Left ventricle myocardium inferior (tissue), 1 donor: ENCODE results near the gene NPW. TPM values are rescaled to one million over a fixed set of nuclear protein-coding genes. Genes with fewer than 3 reads are reported as not detected.

ENCODE experiments used
- DNase-seq: peaks from one replicate; pipeline ENCODE4 v3.0.0-alpha.2; 2020
- H3K27ac ChIP-seq: fragments of 200-600 bp; replicated peaks from 2 replicates; pipeline ENCODE4 v1.8.0; 2021
- H3K27me3 ChIP-seq: fragments of 200-600 bp; 2 replicates; pipeline ENCODE4 v1.8.0; 2021; ENCODE audit warnings: low read depth
- H3K36me3 ChIP-seq: fragments of 200-600 bp; 2 replicates; pipeline ENCODE4 v1.8.0; 2021
- H3K4me1 ChIP-seq: fragments of 200-600 bp; 2 replicates; pipeline ENCODE4 v1.8.0; 2021
- H3K4me3 ChIP-seq: fragments of 200-600 bp; 2 replicates; pipeline ENCODE4 v1.8.0; 2021; ENCODE audit warnings: mild to moderate bottlenecking, moderate library complexity
- H3K9me3 ChIP-seq: fragments of 200-600 bp; replicated peaks from 2 replicates; pipeline ENCODE4 v1.8.0; 2021
- CTCF ChIP-seq: fragments of 200-600 bp; IDR thresholded peaks from 2 replicates; pipeline ENCODE4 v1.8.0; 2021; ENCODE audit warnings: antibody characterized with exemption, mild to moderate bottlenecking, borderline replicate concordance
- intact Hi-C: fragments of 100-400 bp; cut with micrococcal nuclease; formaldehyde crosslinking; loops from one replicate; pipeline ENCODE4 v1.11.0; 2022
- total RNA-seq: library from RNA; stranded (reverse); fragmentation: NEBNext Ultra II Directional; extraction: Animal tissue kit (Norgen Biotek cat#: 25700); gene quantifications from one replicate; pipeline ENCODE4 v1.2.1, GENCODE V29; 2021
- donor health status: DM: no; HTN: yes; CAD: no; lungs with severe emphysema.

Gene NPW
- total RNA-seq, 1 donor from 2014 or later, result not detected

- peak; percentile 95 for DNase-seq
- peak overlapping the region; percentile 66 for H3K4me3 ChIP-seq
- intact Hi-C loops, result no loop called here
- H3K4me1 ChIP-seq, result peaks cover 31% of the 10 kb centered on the region
- no peak for TF ChIP-seq CTCF
- H3K27ac ChIP-seq, result peak overlapping the region; percentile 40
- peaks cover 44% of the 10 kb centered on the region for H3K27me3 ChIP-seq
- H3K9me3 ChIP-seq, result peaks cover 4% of the 10 kb centered on the region
- peaks cover 8% of the 10 kb centered on the region for H3K36me3 ChIP-seq
Observed at GRCh38 chr16:1991948-1992703, 27.5 kb upstream of the NPW start.

- peaks cover 4% of the 10 kb centered on the region for H3K9me3 ChIP-seq
- H3K4me1 ChIP-seq, result peaks cover 31% of the 10 kb centered on the region
- DNase-seq, result no peak
- H3K4me3 ChIP-seq, result peak overlapping the region; percentile 66
- intact Hi-C loops, result no loop called here
- H3K36me3 ChIP-seq, result peaks cover 10% of the 10 kb centered on the region
- no peak for TF ChIP-seq CTCF
- H3K27ac ChIP-seq, result no peak overlapping the region
- peaks cover 40% of the 10 kb centered on the region for H3K27me3 ChIP-seq
Observed at GRCh38 chr16:1992704-1993317, 26.8 kb upstream of the NPW start.

GRCh38 chr16:1993731-1994131 lies 25.9 kb upstream of the NPW start:
- no peak for DNase-seq
- H3K27ac ChIP-seq, result no peak overlapping the region
- intact Hi-C loops, result no loop called here

GRCh38 chr16:1997494-1998359 lies 21.9 kb upstream of the NPW start:
- Histone ChIP-seq H3K27ac (no peak overlapping the region), H3K9me3 (no peaks in the 10 kb centered on the region), H3K4me3 (no peak overlapping the region), H3K27me3 (no peaks in the 10 kb centered on the region), H3K36me3 (peaks cover 57% of the 10 kb centered on the region), H3K4me1 (no peaks in the 10 kb centered on the region)
- intact Hi-C loops, result no loop called here
- TF ChIP-seq CTCF, result no peak
- DNase-seq, result no peak

More at GRCh38 chr16:1993731-1994131, 25.9 kb upstream of the NPW start:
- Histone ChIP-seq H3K36me3 (peaks cover 19% of the 10 kb centered on the region), H3K27me3 (peaks cover 31% of the 10 kb centered on the region), H3K4me1 (peaks cover 31% of the 10 kb centered on the region), H3K4me3 (no peak overlapping the region), H3K9me3 (peaks cover 4% of the 10 kb centered on the region)
- no peak for TF ChIP-seq CTCF

GRCh38 chr16:1998360-1998835 lies 21.2 kb upstream of the NPW start:
- Histone ChIP-seq H3K4me1 (peaks cover 4% of the 10 kb centered on the region), H3K27me3 (no peaks in the 10 kb centered on the region), H3K36me3 (peaks cover 64% of the 10 kb centered on the region), H3K9me3 (no peaks in the 10 kb centered on the region), H3K4me3 (no peak overlapping the region), H3K27ac (no peak overlapping the region)
- TF ChIP-seq CTCF, result no peak
- intact Hi-C loops, result no loop called here
- no peak for DNase-seq
